HG02588 (cell line): ENCODE data around the gene MICU1.
"Not testable (repeated sequence)": the region's sequence is repeated elsewhere in the genome, so short reads cannot be mapped to it uniquely, and the experiment has no call there.

Source experiments
- ATAC-seq: cut with Tn5 transposase; IDR thresholded peaks from one replicate; pipeline ENCODE4 v1.9.1; 2021; ENCODE audit warnings: mild to moderate bottlenecking, moderate library complexity; ENCODE audit not compliant: unreplicated experiment

Gene MICU1, protein sequence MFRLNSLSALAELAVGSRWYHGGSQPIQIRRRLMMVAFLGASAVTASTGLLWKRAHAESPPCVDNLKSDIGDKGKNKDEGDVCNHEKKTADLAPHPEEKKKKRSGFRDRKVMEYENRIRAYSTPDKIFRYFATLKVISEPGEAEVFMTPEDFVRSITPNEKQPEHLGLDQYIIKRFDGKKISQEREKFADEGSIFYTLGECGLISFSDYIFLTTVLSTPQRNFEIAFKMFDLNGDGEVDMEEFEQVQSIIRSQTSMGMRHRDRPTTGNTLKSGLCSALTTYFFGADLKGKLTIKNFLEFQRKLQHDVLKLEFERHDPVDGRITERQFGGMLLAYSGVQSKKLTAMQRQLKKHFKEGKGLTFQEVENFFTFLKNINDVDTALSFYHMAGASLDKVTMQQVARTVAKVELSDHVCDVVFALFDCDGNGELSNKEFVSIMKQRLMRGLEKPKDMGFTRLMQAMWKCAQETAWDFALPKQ

DNA sequence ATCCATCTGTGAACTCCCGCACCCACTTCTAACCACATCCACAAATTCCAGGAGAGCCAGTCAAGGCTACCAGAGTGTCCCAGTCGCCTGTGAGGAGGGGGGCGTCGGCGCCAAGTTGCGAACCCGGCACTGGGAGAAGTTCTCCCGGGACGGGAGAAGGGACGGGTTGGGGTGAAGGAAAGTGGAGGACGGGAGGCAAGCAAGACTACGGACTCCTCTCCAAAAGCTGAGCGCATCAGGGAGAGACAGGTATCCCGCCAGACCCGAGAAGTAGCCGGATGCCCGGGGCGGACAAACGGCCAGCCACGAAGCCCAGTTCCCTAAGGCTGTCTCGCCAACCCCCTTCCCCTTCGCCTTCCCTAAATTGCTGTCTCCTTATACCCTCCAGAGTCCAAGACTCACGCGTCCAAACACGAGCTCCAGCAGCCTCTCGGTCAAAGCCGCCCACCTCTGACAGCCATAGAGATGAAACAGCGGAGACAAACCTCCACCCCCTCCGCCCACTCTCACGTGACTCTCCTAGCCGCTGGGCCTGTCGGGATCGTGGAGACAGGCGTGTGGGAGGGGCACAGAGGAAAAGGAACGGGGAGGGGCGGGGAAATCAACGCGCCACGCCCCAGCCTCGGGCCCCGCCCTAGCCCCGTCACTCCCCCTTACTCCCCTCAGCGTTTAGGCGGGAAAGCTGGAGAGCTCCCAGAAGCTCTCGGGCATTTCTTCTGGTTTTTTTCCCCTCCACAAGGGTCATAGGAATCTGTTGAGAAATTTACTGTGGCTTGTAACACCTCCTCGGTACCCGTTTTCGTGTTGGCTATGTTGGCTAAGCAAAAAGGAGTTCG lies at the start of gene MICU1:
TSS of gene MICU1 (minus strand) at position 472 of the 836 bp plus-strand sequence. CDS start 59,286 bp downstream, outside the sequence.
- ATAC-seq = peak; percentile 98

DNA sequence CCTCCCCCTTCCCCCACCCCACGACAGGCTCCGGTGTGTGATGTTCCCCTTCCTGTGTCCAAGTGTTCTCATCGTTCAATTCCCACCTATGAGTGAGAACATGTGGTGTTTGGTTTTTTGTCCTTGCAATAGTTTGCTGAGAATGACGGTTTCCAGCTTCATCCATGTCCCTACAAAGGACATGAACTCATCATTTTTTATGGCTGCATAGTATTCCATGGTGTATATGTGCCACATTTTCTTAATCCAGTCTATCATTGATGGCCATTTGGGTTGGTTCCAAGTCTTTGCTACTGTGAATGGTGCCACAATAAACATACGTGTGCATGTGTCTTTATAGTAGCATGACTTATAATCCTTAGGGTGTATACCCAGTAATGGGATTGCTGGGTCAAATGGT lies 48.3 kb upstream of the MICU1 start:
- not testable (repeated sequence) for ATAC-seq

DNA sequence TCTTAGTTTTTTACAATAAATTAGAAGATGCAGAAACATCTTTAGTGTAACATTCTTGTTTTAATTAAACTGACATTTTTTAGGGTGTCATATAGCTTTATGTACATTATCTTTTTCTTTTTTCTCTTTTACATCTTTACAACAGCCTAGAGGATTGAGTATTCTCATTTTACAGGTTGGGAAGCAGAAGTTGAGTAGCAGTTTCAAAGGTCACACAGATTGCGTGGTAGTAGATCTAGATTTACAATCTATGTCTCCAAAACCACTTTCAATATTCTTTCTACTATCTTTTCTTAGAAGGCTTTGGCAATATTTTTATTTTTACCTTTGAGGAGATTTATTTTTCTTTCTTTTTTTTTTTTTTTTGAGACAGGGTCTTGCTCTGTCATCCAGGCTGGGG lies 47.4 kb upstream of the MICU1 start:
- no peak for ATAC-seq

DNA sequence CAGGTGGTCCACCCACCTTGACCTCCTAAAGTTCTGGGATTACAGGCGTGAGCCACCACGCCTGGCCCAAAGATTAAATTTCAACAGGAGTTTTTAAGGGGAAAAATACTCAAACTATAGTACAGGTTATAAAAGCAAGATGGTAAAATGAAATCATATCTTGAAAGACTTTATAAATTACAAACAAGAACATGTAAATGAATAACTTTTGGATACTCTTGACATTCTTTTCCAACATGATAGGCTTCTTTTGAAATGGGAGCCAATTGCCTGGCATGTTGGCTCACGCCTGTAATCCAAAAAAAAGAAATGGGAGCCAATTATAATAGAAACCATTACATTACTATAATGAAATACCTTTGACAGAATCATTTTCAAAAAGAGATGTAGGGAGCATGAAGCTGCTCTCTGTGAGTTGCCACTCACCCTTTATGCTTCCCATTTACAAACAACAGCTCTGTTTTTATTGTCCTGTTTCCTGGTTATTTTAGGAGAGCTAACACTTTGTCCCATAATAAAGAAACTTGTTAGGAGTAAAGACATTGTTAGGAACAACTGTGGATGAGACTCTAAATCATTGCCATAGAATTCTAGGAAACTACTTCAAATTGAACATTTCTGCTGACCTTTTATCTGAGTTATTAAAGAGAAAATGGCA lies 41.5 kb upstream of the MICU1 start:
- no peak for ATAC-seq

DNA sequence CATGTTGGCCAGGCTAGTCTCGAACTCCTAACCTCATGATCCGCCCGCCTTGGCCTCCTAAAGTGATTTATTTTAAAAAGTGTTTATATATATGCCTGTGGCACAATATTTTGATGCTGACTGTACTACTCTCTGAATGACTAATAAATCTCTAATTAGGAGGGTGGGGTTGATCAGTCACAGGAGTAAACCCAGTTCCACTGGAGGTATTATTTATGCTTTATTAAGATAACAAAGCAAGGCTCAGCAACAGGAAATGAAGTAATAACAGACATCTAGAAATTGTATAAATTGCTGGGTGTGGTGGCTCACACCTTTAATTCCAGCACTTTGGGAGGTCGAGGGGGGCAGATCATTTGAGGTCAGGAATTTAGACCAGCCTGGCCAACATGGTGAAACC lies 40.0 kb upstream of the MICU1 start:
- no peak for ATAC-seq

DNA sequence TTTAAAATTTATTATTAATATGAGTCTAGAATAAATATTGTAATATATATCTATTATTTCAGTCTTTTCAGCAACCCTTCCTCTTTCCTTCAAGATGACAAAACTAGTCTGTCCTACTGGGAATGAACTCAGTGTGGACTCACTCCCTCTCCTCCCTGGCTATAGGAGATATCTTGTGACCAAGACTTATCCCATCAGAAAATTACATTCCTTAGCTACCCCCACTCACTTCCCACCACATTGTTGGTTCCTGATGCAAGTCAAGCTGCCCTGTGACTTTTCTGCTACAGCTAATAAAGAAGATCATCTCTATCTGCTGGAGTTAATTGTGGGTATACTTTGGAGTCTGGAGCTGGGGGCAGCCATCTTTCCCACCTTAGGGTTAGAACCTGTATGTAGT lies 38.1 kb upstream of the MICU1 start:
- ATAC-seq = no peak

DNA sequence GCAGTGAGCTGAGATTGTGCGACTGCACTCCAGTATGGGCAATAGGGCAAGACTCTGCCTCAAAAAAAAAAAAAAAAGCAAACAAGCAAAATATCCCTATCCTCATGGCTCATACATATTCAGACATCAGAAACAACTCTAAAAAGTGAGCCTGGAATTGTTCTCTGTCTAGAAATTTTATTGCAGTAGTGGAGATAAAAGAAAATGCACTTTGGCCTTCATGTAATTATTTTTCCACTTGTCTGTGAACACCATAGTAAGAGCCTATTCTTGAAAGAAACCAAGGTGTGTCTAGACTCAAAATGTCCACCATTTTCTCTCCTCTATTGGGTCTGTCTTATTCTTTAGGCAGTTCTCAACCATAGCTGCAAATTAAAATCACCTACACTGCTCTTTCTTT lies 35.6 kb upstream of the MICU1 start:
- no peak for ATAC-seq

DNA sequence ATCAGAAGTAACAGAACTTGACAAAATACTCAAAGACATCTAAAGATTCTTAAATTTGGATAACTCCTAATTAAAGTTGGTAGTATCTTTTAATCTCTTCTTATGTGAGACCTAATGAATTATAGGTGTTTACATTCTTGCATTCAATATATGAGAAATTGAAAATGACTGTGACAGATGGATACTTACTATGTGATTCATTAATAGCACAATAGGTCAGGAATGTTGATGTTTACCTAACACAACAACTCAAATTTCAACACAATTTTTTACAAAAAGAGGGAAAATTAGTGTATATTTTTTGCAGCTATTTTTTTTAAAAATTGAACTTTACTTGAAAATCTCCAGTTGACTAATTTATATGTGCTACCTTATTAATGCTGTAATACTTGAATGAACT lies 34.3 kb upstream of the MICU1 start:
- ATAC-seq = no peak

DNA sequence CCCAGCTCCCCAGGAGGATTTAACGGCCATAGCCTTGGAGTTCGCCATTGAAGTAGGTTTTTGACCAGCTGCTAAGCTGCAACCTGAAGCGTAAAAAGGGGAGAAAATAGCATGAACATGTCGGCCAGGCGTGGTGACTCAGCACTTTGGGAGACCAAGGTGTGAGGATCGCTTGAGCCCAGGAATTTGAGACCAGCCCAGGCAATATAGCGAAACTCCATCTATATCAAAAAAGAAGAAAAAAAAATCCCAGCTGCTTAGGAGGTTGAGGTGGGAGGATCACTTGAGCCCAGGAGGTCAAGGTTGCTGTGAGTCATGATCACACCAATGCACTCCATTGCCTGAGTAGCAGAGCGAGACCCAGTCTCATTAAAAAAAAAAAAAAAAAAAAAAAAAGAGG lies 33.8 kb upstream of the MICU1 start:
- no peak for ATAC-seq

DNA sequence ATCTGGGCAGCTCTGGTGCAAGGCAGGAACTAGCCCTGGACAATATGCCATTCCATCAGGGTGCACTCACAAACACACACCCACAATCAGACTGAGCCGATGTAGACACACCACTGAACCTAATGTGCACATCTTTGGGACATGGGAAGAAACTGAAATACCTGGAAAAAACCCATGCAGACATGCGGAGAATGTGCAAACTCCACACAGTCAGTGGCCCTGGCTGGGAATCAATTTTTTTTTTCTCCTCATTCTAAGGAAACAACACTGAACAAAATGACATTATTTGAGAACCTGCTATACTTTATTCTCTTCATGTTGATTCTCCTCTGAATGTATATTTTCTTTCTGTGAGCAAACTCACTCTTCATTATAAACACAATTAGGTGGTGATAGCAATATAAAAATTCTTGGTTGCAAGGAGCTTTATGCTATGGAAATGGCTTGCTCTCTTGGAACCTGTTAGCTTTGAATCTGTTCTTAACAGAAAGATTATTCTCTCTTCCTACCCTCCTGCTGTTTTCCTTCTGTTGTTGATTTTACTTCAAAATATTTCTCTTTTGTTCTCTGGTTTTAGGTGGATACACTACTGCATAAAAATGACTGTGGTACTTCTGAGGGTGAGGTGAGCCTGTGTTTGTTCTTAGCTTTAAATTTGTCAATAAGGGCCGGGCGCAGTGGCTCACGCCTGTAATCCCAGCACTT lies 33.0 kb upstream of the MICU1 start:
- no peak for ATAC-seq

DNA sequence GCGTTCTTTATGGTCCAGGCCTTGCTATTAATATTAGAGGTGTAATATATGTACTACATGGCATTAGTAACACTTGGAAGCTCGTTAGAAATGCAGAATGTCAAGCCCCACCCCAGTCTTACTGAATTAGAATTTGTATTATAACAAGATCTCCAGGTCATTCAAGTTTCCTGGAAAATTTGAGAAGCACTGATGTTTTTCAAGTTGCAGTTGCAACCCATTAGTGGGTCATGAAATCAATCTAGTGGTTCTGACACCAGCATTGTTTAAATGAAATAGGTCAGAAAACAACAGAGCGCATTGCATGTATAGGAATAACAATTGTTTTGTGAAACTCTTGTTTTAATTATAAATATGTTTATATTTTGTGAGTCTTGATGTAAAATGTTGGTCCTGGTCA lies 28.8 kb upstream of the MICU1 start:
- ATAC-seq = no peak

DNA sequence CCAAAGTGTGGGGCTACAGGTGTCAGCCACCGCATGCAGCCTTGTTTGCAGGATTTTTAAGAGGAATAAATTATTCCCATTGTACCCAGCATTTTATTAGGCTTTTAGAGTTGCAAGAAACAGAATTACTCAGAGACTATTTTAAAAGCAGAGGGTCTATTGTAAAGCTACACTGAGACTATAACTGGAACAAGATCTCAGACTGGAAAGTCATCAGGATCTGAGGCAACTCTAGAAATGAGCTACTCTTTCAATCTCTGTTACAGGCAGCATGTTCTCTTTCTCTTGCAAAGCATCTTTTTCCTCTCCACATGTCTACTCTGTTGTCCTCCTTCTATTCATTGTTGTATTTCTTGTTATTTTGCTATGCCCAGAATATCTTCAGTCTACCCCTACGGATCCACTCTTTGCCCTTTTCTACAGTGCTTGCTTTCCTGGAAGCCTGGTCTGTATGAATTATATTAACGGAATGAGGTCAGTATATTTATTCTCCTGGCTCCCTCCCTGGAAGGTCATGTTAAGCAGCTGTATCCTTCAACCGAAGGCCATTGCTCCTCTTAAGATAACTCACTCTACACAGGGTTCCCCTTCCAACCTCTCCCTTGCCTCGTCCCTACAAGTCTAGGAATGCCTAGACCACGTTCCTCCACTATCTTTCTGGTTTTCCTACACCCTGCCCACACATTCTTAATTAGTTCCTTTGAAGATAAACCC lies 27.7 kb upstream of the MICU1 start:
- no peak for ATAC-seq

DNA sequence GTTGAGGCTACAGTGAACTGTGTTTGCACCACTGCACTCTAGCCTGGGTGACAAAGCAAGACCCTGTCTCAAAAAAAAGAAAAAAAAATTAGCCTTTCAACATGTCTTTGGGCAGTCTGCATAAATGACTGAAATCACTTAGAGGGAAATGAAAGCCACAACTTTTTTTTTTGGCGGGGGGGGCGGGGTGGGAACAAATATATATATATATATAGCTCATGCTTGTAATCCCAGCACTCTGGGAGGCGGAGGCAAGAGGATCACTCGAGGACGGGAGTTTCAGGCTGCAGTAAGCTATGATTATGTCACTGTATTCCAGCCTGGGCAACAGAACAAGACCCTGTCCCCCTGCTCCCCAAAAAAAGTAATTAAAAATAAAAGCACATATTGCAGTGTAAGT lies 23.4 kb upstream of the MICU1 start:
- ATAC-seq = no peak

DNA sequence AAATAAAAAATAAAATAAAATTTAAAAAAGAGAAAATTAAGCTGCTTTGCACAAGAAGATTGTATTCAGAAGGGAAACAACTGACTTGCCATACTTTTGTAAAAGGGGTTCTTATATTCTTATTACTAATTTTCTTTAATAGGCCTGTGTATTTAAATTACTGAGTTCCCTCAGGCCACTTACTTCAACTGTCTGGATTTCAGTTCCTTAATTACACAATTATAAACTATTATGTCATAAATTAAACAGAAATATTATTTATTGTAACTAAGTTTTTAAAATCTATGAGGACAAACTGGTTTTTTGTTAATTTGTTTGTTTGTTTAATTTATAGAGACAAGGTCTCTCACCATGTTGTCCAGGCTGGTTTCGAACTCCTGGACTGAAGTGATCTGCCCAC lies 22.4 kb upstream of the MICU1 start:
- ATAC-seq = no peak

DNA sequence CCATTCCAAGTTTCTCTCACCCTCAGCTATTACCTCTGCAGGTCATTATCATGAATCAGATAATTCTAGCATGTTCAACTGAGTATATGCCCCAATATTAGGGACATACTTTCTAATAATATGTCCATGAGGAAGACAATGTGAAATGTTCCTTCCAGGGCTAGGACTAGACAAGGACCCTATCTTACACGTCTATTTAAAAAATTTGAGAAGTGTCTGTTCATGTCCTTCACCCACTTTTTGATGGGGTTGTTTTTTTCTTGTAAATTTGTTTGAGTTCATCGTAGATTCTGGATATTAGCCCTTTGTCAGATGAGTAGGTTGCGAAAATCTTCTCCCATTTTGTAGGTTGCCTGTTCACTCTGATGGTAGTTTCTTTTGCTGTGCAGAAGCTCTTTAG lies 21.1 kb upstream of the MICU1 start:
- not testable (repeated sequence) for ATAC-seq

DNA sequence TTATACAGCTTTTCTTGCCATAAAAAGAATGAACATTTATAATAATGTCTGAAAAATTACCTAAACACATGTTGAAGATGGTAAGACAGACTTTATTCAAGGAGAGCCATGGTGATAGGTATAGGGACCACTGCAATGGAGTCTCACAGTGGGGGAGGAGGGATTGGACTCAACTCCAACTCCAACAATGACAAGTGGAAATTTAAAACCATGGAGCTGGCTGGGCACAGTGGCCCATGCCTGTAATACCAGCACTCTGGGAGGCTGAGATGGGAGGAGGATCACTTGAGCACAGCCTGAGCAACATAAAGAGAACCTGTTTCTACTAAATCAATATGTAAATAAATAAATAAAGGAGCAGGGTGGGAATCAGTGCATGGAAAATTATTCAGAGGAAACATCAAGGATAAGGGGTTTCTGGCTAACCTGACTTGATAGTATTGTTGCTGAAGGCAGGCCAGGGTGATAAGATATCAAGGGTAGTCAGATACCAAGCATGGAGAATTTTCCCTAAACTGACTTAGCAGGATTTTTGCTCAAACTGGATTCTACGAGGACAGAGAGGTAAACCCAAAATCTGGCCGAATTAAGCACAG lies 19.5 kb upstream of the MICU1 start:
- no peak for ATAC-seq

DNA sequence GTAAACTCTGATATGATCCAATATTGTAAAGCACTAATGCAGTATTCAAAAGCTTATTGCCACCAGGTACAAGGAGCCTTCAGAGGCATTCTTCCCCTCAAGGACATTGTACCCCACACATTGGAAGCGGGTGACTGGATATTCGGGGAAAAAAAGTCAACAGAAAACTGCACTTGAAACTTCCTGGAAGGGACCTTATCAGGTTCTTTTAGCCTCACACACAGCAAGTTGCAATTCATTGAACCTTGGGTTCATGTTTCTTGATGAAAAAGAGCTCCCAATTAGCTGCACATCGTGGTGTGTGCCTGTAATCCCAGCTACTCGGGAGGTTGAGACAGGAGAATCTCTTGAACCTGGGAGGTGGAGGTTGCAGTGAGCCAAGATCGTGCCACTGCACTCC lies 16.4 kb upstream of the MICU1 start:
- no peak for ATAC-seq

DNA sequence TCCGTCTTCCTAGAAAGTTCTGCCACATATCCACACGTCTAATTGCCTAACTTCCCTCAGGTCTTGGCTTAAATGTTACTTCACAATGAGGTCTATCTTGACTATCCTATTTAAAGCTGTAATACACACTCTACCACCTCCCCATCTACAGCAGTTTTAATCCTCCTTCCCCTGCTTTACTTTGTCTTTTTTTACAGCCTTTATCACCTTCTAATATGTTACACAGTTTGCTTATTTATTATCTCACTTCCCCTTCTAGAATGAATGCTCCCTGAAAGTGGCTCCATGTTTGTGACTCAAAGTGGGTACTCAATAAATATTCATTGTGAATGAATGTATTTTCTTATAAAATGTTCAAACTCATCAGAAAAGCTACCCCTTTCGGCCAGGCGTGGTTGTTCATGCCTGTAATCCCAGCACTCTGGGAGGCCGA lies 13.6 kb upstream of the MICU1 start:
- ATAC-seq = no peak

DNA sequence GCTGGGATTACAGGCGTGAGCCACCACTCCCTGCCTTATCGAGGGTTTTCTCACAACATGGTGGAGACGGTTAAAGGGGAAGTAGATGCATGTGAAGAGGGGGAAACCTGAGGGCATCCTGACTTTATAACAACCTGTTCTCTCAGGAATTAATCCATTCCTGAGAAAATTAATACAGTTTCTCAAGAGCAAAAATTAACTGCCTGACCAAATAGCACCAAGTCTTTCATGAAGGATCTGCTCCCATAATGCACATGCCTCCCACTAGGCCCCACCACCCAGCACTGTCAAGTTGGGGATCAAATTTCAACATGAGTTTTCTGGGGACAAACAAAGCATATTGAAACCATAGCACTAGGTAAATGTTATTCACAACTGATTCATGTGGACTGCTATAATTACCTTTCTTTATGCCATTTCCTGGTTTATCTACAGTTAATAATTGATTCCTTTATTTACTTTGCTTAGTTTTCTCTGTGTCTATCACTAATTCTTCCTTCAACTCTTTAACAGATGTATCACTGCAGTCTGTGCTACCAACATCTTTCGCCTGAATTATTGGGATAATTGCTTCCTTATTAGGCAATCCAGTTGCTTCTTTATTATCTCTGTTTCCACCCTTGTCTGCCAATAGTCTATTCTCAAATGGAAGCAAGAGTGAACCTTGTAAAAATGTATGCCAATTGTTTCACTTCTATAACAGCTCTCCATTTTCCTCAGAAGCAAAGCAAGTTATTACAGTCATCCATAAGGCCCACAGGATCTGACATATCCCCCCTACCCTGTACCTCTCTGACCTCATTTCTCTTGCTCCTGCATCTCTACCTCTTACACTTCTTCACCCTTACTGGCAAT lies 12.9 kb upstream of the MICU1 start:
- ATAC-seq = no peak
